ENCODE results near the gene CDK10. TPM values are rescaled to one million over a fixed set of nuclear protein-coding genes. Genes with fewer than 3 reads are reported as not detected.
A peak's percentile ranks its signal among the peaks of the same experiment; 100 is the strongest.
"Not testable (repeated sequence)": the region's sequence is repeated elsewhere in the genome, so short reads cannot be mapped to it uniquely, and the experiment has no call there.

CDK10 gene
- total RNA-seq, 1 donor from 2014 or later: 23.6 TPM

DNA sequence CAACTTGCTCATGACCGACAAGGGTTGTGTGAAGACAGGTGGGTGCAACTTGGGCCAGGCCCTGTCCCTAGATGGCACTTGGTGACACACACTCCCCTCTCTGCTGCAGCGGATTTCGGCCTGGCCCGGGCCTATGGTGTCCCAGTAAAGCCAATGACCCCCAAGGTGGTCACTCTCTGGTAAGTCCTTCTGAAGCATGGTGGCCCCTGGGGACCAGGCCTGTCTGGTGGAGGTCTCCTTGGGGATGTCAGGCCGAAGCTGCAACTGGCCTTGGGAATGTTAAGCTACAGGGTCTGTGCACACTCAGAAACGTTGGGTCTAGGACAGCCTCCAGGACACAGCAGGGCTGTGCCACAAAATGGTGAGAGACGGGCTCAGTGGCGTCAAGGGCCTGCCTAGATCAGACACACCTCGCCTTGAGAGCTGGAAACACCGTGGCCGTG lies 6.8 kb downstream of the CDK10 start:
- DNase-seq (no peak), ATAC-seq (no peak)
- intact Hi-C loops (cut with micrococcal nuclease): no loop called here

DNA sequence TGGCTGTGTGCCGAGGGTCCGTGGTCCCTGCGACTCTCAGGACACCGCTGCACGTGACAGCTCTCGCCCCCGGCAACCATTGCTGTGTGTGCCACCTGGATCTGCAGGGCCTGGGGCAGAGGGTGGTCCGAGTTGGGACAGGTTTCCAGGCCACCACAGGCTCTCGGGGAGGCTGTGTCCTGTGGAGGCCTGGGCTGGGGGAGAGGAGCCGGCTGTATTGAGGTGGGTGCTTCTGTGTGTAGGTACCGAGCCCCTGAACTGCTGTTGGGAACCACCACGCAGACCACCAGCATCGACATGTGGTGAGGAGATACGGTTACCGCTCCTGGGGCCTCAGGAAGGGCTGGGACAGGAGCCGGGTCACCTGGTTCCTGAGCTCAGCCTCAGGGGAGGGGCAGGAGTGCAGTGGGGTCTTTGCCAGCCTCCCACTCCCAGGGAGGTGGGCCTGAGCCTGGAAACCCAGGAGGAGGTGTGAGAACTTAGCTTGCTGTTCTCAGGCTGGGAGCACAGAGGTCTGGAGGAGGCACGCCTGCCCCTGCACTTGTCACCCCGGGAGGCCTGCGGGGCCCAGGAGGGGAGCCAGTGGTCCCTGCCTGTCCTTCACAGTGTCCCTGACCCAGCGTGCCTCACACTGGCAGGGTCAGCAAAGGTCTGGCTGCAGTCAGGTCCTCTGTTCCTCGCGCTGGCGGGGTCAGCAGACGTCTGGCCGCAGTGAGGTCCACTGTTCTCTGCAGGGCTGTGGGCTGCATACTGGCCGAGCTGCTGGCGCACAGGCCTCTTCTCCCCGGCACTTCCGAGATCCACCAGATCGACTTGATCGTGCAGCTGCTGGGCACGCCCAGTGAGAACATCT lies 7.7 kb downstream of the CDK10 start:
- no peak for ATAC-seq
- intact Hi-C loops (cut with micrococcal nuclease): no loop called here
- no peak for DNase-seq

DNA sequence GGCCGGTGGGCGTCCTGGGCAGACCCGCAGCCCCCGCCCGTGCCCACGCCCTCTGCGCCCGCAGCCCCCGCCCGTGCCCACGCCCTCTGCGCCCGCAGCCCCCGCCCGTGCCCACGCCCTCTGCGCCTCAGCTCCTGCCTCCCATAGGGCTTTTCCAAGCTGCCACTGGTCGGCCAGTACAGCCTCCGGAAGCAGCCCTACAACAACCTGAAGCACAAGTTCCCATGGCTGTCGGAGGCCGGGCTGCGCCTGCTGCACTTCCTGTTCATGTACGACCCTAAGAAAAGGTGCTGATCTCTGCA lies 8.2 kb downstream of the CDK10 start:
- intact Hi-C loops (cut with micrococcal nuclease); DNase-seq; ATAC-seq: not testable (repeated sequence)

DNA sequence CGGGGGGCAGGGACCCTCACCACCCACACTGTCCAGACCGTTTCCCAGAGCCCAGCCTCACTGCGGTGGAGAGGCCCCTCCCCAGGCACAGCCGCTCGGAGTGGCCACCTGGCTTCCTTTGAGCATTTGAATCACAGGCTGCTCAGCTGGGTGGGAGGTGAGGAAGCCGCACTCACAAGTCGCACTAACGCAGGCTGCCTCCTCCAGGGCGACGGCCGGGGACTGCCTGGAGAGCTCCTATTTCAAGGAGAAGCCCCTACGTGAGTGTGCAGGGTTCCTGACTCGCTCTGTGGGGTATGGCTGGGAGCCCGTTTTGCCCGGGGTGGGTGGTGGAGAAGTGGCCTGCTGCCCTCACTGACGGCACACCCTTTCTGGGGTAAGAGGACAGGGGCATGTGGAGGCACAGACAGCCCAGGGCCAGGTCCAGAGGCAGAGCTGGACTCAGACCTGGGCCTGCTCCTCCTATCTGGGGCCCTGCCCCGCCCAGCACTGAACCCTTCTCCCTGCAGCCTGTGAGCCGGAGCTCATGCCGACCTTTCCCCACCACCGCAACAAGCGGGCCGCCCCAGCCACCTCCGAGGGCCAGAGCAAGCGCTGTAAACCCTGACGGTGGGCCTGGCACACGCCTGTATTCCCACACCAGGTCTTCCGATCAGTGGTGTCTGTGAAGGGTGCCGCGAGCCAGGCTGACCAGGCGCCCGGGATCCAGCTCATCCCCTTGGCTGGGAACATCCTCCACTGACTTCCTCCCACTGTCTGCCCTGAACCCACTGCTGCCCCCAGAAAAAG lies 8.8 kb downstream of the CDK10 start:
- ATAC-seq (no peak), DNase-seq (no peak)
- intact Hi-C loops (cut with micrococcal nuclease): no loop called here

DNA sequence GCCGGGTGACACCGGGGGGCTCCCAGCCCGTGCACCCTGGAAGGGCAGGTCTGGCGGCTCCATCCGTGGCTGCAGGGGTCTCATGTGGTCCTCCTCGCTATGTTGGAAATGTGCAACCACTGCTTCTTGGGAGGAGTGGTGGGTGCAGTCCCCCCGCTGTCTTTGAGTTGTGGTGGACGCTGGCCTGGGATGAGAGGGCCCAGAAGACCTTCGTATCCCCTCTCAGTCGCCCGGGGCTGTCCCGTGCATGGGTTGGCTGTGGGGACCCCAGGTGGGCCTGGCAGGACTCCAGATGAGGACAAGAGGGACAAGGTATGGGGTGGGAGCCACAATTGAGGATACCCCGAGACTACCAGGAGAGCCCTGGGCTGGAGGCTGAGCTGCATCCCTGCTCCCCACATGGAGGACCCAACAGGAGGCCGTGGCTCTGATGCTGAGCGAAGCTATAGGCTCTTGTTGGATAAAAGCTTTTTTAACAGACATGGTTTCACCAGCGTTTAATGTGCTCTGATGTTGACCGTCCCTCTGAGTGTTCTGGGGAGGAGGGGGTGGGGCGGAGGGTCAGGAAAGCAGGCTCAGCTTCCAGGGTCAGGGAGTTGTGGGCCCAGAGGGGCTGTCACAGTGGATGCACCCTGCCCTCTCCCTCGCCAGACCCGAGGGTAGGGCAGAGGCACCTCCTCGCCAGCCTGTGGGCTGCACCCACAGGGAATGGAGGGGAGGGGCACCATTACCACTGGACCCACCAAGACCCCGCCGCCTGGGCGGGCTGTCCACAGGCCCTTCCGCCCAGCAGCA lies 9.6 kb downstream of the CDK10 start:
- DNase-seq (no peak), ATAC-seq (no peak)
- intact Hi-C loops (cut with micrococcal nuclease): no loop called here

DNA sequence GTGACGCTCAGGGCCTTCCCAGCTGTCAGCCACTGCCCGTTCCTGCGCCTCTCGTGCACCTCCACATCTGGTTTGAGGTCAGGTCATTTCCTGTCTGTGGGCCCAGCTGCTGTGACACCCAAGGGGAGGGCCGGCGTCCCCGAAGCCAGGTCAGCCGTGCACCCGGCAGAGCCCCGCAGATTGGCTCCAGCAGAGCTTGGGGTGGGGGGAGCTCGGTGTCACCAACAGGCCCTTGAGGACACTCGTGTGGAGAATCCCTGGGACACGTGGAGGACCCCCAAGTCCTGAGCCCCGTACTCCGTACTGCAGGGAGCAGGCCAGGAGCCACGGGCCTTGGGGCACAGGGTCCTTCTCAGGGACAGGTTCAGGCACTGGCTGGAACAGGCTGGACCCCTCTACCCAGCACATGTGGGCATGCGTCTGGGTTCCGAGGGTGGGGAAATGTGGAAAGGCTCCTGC lies 10.2 kb downstream of the CDK10 start:
- no peak for DNase-seq
- no peak for ATAC-seq
- intact Hi-C loops (cut with micrococcal nuclease): no loop called here

GRCh38 chr16:89697161-89697615 lies 10.7 kb downstream of the CDK10 start:
- ATAC-seq (no peak), DNase-seq (no peak)
- intact Hi-C loops (cut with micrococcal nuclease): no loop called here

DNA sequence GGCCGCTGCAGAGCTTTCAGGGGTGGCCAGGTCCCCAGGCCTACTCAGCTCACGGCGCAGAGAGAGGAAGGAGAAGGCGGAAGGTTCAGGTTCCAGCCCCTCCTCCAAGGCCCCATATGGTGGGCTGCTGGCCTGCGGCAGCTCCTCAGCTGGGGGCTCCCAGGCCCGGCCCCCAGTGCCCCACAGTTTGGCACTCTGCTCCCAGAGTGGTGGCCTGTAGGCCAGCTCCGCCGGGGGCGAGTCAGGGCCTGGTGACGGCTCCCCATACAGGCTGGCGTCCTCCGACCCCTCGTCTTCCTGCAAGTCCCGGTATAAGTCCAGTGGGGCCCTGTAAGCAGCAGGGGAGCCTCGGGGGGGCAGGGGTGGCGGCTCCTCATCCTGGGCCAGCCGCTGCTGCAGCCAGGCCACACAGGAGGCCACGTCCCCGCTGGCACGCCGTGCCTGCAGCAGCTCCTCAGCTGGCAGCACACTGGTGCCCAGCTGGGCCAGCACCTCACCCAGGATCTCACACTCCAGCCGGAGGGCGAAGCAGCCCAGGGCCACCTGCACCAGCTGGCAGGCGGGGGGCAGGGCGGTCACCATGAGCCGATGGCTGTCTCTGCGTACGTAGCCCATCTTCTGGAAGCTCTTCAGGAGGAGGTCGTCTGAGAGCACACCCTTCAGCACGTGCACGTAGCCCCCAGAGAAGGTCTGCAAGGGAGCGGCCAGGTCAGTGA lies 11.3 kb downstream of the CDK10 start:
- ATAC-seq (no peak), DNase-seq (no peak)
- intact Hi-C loops (cut with micrococcal nuclease): no loop called here

GRCh38 chr16:89698717-89699116 lies 12.2 kb downstream of the CDK10 start:
- ATAC-seq; intact Hi-C loops (cut with micrococcal nuclease); DNase-seq: not testable (repeated sequence)

- ATAC-seq; DNase-seq; intact Hi-C loops (cut with micrococcal nuclease): not testable (repeated sequence)
These were observed 13.2 kb downstream of the CDK10 start for GRCh38 chr16:89699629-89700099.

DNA sequence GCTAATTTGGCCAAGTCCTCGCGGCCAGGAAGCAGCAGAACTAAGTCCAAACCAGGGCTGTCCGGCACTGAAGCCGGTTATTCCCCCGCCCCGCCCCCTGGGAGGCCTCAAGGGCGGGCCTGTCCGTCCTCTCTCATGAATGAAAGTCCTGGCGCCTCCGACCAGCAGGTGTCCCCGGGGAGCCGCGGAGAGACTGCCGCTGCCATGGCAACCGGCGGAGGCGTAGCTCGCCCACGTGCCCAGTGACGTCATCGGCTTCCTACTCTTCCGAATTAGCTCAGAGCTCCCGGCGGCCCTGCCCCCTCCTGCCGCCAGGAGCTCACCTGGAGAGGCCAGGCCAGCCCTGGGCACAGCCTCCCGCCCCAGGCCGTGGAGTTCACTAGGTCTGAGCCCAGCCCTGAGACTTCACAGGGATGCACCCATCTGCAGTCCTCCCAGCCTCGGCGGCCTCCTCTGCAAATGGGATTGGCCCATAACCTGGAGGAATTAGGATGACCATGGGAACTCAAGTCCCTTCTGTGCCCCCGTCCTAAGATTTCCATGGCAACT lies 13.7 kb downstream of the CDK10 start:
- intact Hi-C loops (cut with micrococcal nuclease): no loop called here
- peak; percentile 76 for ATAC-seq

GRCh38 chr16:89700649-89701424 lies 14.3 kb downstream of the CDK10 start:
- peak; percentile 5 for ATAC-seq
- DNase-seq: peak; percentile 53
- intact Hi-C loops (cut with micrococcal nuclease): no loop called here

More for the DNA sequence above, 13.7 kb downstream of the CDK10 start:
- peak; percentile 99 for DNase-seq

DNA sequence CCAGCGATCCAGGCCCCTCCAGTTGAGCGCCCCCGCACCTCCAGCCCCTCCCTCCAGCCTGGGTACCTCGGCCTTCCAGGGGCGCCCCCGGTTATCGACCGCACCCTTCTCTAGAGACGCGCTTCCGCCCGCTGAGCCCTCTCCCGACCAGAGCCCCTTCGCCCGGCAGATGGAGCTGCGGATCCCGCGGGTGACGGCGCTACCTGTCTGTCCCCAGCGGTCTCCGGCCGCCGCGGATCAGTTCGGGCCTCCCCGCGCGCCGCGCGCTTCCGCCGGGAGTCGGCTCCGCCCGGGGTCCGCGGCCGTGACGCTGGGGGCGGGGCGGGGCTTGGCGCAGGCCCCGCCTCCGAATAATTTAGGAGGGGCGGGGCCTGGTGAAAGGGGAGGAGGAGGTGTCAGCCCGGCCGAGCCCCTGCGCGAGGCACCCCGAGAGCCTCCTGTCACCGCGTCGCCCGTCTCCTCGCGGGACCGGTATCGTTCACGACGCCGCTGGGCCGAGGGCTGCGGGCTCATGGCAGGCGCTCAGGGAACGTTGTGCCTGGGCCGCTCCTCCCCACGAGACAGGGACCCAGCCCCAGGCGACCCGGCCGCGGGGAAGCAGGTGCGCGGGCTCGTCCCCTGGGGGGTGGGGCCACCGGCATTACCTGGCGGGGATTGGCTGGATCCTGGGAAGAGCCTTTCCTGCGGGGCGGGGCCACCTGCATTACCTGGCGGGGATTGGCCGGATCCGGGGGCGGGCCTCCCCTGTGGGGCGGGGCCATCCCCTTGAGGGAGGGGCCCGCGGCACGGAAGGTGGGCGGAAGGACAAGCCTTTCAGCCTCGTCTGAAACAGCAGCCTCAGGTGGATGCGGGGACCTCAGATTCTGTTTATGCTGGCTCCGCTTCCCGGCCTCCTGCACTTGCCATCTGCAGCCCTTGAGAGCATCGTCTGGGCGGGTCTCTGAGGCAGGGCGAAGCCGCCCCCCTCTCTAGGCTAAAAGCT lies 15.2 kb downstream of the CDK10 start, which contains the start of gene SPATA2L:
Gene SPATA2L (minus strand): TSS at position 281 of the 982 bp plus-strand sequence. CDS start 473 bp downstream, outside the sequence.
- DNase-seq (peak; percentile 93), ATAC-seq (peak; percentile 82)
- intact Hi-C loops (cut with micrococcal nuclease): no loop called here

GRCh38 chr16:89704281-89704680 lies 17.8 kb downstream of the CDK10 start:
- no peak for DNase-seq
- intact Hi-C loops (cut with micrococcal nuclease): no loop called here
- no peak for ATAC-seq

GRCh38 chr16:89705006-89705405 lies 18.5 kb downstream of the CDK10 start:
- intact Hi-C loops (cut with micrococcal nuclease): no loop called here
- no peak for ATAC-seq
- no peak for DNase-seq

- intact Hi-C loops (cut with micrococcal nuclease): no loop called here
- DNase-seq: no peak
- ATAC-seq: no peak
These were observed 20.2 kb downstream of the CDK10 start for GRCh38 chr16:89706518-89707260.
